Ecto neural progenitor cell (in vitro differentiated cells): ENCODE measurements around the gene CCDC187.

Experiments used
- DNase-seq: peaks from one replicate; pipeline ENCODE4 v3.0.0-alpha.2; 2018; ENCODE audit warnings: low spot score

Gene CCDC187

GRCh38 chr9:136252846-136253245 is 51.0 kb downstream of the CCDC187 start:
- no peak for DNase-seq

- DNase-seq: no peak
These were observed 51.6 kb downstream of the CCDC187 start for GRCh38 chr9:136252281-136252680.

GRCh38 chr9:136251264-136252115 is 52.4 kb downstream of the CCDC187 start:
- no peak for DNase-seq

- no peak for DNase-seq
These were observed 53.2 kb downstream of the CCDC187 start for GRCh38 chr9:136250676-136251075.

- no peak for DNase-seq
These were observed 53.9 kb downstream of the CCDC187 start for GRCh38 chr9:136249877-136250559.

- no peak for DNase-seq
These were observed 54.7 kb downstream of the CCDC187 start for GRCh38 chr9:136248951-136249876.

- DNase-seq: no peak
These were observed 55.8 kb downstream of the CCDC187 start for GRCh38 chr9:136247947-136248637.

- no peak for DNase-seq
These were observed 56.4 kb downstream of the CCDC187 start for GRCh38 chr9:136247551-136247916.

GRCh38 chr9:136246849-136247550 is 56.9 kb downstream of the CCDC187 start:
- no peak for DNase-seq

- DNase-seq: peak; percentile 94
These were observed 58.4 kb downstream of the CCDC187 start, which contains the start of gene QSOX2 for GRCh38 chr9:136245219-136246150. Gene QSOX2 (minus strand): TSS chr9:136245812. CDS start chr9:136245803, 9 bp downstream.

- DNase-seq: no peak
These were observed 59.0 kb downstream of the CCDC187 start for GRCh38 chr9:136244969-136245218.

- DNase-seq: no peak
These were observed 59.5 kb downstream of the CCDC187 start for GRCh38 chr9:136244122-136244968.

- no peak for DNase-seq
These were observed 60.3 kb downstream of the CCDC187 start for GRCh38 chr9:136243631-136244030.

GRCh38 chr9:136242918-136243525 is 60.9 kb downstream of the CCDC187 start:
- DNase-seq: no peak

- no peak for DNase-seq
These were observed 61.6 kb downstream of the CCDC187 start for GRCh38 chr9:136242248-136242647.

- DNase-seq: no peak
These were observed 62.4 kb downstream of the CCDC187 start for GRCh38 chr9:136241542-136241941.

- no peak for DNase-seq
These were observed 63.0 kb downstream of the CCDC187 start for GRCh38 chr9:136240941-136241340.

GRCh38 chr9:136239983-136240330 is 63.9 kb downstream of the CCDC187 start:
- DNase-seq: no peak
